HFFc6 (cell line): ENCODE data around the gene SCYL1. TPM values are rescaled to one million over a fixed set of nuclear protein-coding genes. Genes with fewer than 3 reads are reported as not detected.

ENCODE experiments used
- DNase-seq: peaks from one replicate; pipeline ENCODE4 v3.0.0-alpha.2; 2018
- H3K27ac Mint-ChIP-seq: 2 replicates; pipeline ENCODE4 v1.8.0; 2020; ENCODE audit warnings: mild to moderate bottlenecking, mixed read lengths
- H3K27me3 Mint-ChIP-seq: 2 replicates; pipeline ENCODE4 v1.8.0; 2021; ENCODE audit warnings: mild to moderate bottlenecking, moderate library complexity, mixed read lengths; ENCODE audit not compliant: insufficient read depth
- H3K36me3 Mint-ChIP-seq: 2 replicates; pipeline ENCODE4 v1.8.0; 2021; ENCODE audit warnings: low read depth, mixed read lengths
- H3K4me1 Mint-ChIP-seq: 2 replicates; pipeline ENCODE4 v1.8.0; 2020; ENCODE audit warnings: low read depth, mixed read lengths
- H3K4me3 Mint-ChIP-seq: 2 replicates; pipeline ENCODE4 v1.8.0; 2020; ENCODE audit warnings: mild to moderate bottlenecking, moderate library complexity, mixed read lengths
- H3K9me3 Mint-ChIP-seq: 2 replicates; pipeline ENCODE4 v1.8.0; 2020; ENCODE audit warnings: mild to moderate bottlenecking, mixed read lengths
- total RNA-seq, 6 experiments: library from RNA; stranded (reverse); fragmentation: NEBNext Ultra II Directional; extraction: Animal tissue kit (Norgen Biotek cat#: 25700); gene quantifications; 2 replicates in 1 of 6; 3 replicates in 5 of 6; pipeline ENCODE4 v1.2.3, GENCODE V29; 2021
- TF ChIP-seq, protein P1 (sequence below): fragments of 200-600 bp; sonication (generic); IDR thresholded peaks from 2 replicates; pipeline ENCODE4 v1.5.0; 2021; ENCODE audit warnings: antibody characterized with exemption, mild to moderate bottlenecking

SCYL1 gene
- total RNA-seq, 6 experiments from 2014 or later: 120 to 137 (median 126) TPM

- Mint-ChIP-seq H3K27ac (peak overlapping the region; percentile 69), H3K27me3 (peaks cover 2% of the 10 kb centered on the region), H3K4me1 (peaks cover 8% of the 10 kb centered on the region), H3K36me3 (peaks cover 10% of the 10 kb centered on the region; the same call in 1 of the 2 replicates), H3K9me3 (peaks cover 4% of the 10 kb centered on the region; the same call in 1 of the 2 replicates), H3K4me3 (peak overlapping the region; percentile 77)
- TF ChIP-seq, protein P1, sequence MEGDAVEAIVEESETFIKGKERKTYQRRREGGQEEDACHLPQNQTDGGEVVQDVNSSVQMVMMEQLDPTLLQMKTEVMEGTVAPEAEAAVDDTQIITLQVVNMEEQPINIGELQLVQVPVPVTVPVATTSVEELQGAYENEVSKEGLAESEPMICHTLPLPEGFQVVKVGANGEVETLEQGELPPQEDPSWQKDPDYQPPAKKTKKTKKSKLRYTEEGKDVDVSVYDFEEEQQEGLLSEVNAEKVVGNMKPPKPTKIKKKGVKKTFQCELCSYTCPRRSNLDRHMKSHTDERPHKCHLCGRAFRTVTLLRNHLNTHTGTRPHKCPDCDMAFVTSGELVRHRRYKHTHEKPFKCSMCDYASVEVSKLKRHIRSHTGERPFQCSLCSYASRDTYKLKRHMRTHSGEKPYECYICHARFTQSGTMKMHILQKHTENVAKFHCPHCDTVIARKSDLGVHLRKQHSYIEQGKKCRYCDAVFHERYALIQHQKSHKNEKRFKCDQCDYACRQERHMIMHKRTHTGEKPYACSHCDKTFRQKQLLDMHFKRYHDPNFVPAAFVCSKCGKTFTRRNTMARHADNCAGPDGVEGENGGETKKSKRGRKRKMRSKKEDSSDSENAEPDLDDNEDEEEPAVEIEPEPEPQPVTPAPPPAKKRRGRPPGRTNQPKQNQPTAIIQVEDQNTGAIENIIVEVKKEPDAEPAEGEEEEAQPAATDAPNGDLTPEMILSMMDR: no peak
- no peak for DNase-seq
These were observed 706 bp upstream of the SCYL1 start for GRCh38 chr11:65524014-65524740.

DNA sequence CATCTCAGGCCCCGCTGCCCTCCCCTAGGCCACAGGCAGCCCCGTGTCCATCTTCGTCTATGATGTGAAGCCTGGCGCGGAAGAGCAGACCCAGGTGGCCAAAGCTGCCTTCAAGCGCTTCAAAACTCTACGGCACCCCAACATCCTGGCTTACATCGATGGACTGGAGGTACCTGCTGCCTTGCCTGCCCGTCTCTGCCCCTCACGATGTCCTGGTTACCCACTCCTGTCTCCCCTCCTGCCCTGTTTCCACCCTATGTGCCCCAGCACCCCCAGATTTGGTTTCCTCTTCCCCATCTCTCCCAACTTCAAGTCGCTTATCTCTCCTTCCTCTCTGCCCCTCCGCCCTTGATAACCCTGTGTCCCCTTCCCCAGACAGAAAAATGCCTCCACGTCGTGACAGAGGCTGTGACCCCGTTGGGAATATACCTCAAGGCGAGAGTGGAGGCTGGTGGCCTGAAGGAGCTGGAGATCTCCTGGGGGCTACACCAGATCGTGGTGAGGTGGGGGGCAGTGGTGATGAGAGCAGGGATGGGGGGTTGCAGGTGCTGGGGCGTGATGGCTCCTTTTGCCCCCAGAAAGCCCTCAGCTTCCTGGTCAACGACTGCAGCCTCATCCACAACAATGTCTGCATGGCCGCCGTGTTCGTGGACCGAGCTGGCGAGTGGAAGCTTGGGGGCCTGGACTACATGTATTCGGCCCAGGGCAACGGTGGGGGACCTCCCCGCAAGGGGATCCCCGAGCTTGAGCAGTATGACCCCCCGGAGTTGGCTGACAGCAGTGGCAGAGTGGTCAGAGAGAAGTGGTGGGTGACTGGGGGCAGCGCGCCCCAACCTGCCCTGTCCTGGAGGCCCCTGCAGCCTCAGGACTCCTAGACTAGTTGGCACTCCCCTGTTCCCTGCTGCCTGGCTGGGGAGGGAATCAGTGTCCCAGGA, 930 bp downstream of the SCYL1 start:
- TF ChIP-seq, protein P1: no peak
- DNase-seq: no peak
- peak overlapping the region; percentile 80 for H3K27ac Mint-ChIP-seq
- peak overlapping the region; percentile 96 for H3K4me3 Mint-ChIP-seq
- peaks cover 18% of the 10 kb centered on the region for H3K36me3 Mint-ChIP-seq
- H3K27me3 Mint-ChIP-seq: peaks cover 2% of the 10 kb centered on the region
- H3K9me3 Mint-ChIP-seq: peaks cover 4% of the 10 kb centered on the region; the same call in 1 of the 2 replicates
- H3K4me1 Mint-ChIP-seq: peaks cover 8% of the 10 kb centered on the region

DNA sequence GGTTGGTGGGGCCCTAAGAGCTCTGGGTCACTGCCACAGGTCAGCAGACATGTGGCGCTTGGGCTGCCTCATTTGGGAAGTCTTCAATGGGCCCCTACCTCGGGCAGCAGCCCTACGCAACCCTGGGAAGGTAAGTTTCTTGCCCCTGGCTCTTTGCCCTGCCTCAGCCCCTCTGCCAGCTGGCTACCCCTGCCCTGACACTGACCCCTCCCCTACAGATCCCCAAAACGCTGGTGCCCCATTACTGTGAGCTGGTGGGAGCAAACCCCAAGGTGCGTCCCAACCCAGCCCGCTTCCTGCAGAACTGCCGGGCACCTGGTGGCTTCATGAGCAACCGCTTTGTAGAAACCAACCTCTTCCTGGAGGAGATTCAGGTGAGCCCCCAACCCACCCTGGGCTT, 1.9 kb downstream of the SCYL1 start:
- TF ChIP-seq, protein P1: no peak
- no peak overlapping the region; the same call in 1 of the 2 replicates for H3K27ac Mint-ChIP-seq

GRCh38 chr11:65528819-65529350, 4.0 kb downstream of the SCYL1 start:
- TF ChIP-seq, protein P1: no peak
- peaks cover 2% of the 10 kb centered on the region for H3K27me3 Mint-ChIP-seq
- H3K27ac Mint-ChIP-seq: peak overlapping the region; percentile 8; the same call in 1 of the 2 replicates
- peaks cover 27% of the 10 kb centered on the region for H3K36me3 Mint-ChIP-seq
- H3K9me3 Mint-ChIP-seq: peaks cover 4% of the 10 kb centered on the region; the same call in 1 of the 2 replicates
- no peak for DNase-seq
- no peak overlapping the region; the same call in 1 of the 2 replicates for H3K4me3 Mint-ChIP-seq
- H3K4me1 Mint-ChIP-seq: peaks cover 8% of the 10 kb centered on the region

More for the DNA sequence above, 1.9 kb downstream of the SCYL1 start:
- Mint-ChIP-seq H3K9me3 (peaks cover 4% of the 10 kb centered on the region; the same call in 1 of the 2 replicates), H3K27me3 (peaks cover 2% of the 10 kb centered on the region), H3K36me3 (peaks cover 26% of the 10 kb centered on the region), H3K4me1 (peaks cover 8% of the 10 kb centered on the region), H3K4me3 (peak overlapping the region; percentile 96)
- no peak for DNase-seq

DNA sequence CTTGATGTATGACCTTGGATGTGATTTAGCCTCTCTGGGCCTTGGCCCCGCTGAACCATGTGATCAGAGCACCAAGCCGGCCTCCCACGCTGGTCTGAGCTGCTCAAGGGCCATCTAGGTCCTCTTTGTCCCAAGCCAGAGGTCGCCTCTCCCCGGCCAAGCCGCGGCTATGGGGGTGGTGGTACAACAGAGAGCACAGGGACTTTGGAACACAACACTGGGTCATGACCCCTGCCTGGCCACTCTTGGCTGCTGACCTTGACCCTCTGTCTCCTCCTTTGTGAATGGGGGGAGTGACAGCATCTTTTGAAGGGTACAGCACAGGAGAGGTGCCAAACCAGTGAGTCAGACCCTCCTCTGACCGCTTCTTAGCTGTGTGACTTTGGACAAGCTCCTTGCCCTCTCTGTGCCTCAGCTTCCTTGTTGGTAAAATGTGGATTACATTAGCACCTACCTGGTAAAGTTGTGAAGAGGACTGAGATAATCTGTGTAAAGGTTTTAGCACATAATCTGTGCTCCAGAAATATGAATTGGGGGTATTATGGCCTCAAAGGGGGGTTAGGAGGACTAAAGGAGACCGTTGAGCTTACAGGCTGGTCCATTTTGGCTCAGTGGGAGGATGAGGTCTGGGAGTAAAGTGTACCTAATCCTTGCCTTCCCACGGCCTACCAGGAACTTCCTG, 4.7 kb downstream of the SCYL1 start:
- Mint-ChIP-seq H3K27me3 (peaks cover 2% of the 10 kb centered on the region), H3K36me3 (peaks cover 31% of the 10 kb centered on the region), H3K4me1 (peaks cover 2% of the 10 kb centered on the region), H3K27ac (peak overlapping the region; percentile 22; the same call in 1 of the 2 replicates), H3K9me3 (no peaks in the 10 kb centered on the region), H3K4me3 (no peak overlapping the region)
- TF ChIP-seq, protein P1: no peak
- no peak for DNase-seq
